ENCODE results near the gene MRPS31.

The MRPS31 gene

GRCh38 chr13:40770934-40771618 is at the start of gene MRPS31:
TSS of gene MRPS31 (minus strand) at chr13:40771190. CDS start at chr13:40771136, 54 bp downstream.
- DNase-seq = peak; percentile 63

- DNase-seq = no peak
Measured at GRCh38 chr13:40819797-40820315, 48.9 kb upstream of the MRPS31 start.

- no peak for DNase-seq
Measured at GRCh38 chr13:40818926-40819325, 47.9 kb upstream of the MRPS31 start.

- no peak for DNase-seq
Measured at GRCh38 chr13:40814803-40815202, 43.8 kb upstream of the MRPS31 start.

GRCh38 chr13:40813667-40814454 is 42.9 kb upstream of the MRPS31 start:
- no peak for DNase-seq

GRCh38 chr13:40812724-40813445 is 41.9 kb upstream of the MRPS31 start:
- DNase-seq = no peak

- DNase-seq = no peak
Measured at GRCh38 chr13:40812102-40812501, 41.1 kb upstream of the MRPS31 start.

- no peak for DNase-seq
Measured at GRCh38 chr13:40809471-40809870, 38.5 kb upstream of the MRPS31 start.

- no peak for DNase-seq
Measured at GRCh38 chr13:40806241-40806640, 35.3 kb upstream of the MRPS31 start.

- no peak for DNase-seq
Measured at GRCh38 chr13:40803316-40803715, 32.3 kb upstream of the MRPS31 start.

GRCh38 chr13:40801255-40802217 is 30.5 kb upstream of the MRPS31 start:
- DNase-seq = no peak

- DNase-seq = no peak
Measured at GRCh38 chr13:40800559-40800958, 29.6 kb upstream of the MRPS31 start.

GRCh38 chr13:40799508-40799907 is 28.5 kb upstream of the MRPS31 start:
- DNase-seq = no peak

- no peak for DNase-seq
Measured at GRCh38 chr13:40798380-40798779, 27.4 kb upstream of the MRPS31 start.

- no peak for DNase-seq
Measured at GRCh38 chr13:40796649-40797048, 25.7 kb upstream of the MRPS31 start.

GRCh38 chr13:40794414-40795368 is 23.7 kb upstream of the MRPS31 start:
- DNase-seq = no peak

- no peak for DNase-seq
Measured at GRCh38 chr13:40793339-40793738, 22.3 kb upstream of the MRPS31 start.

- no peak for DNase-seq
Measured at GRCh38 chr13:40792284-40793051, 21.5 kb upstream of the MRPS31 start.

- DNase-seq = no peak
Measured at GRCh38 chr13:40790154-40790616, 19.2 kb upstream of the MRPS31 start.

Measured in NCI-H187 treated with DMSO at 0.1 percent for 48 hours (cell line).